HG03196 (cell line): Measurements from ENCODE around the gene RYR2.

Source experiments
- ATAC-seq: cut with Tn5 transposase; IDR thresholded peaks from one replicate; pipeline ENCODE4 v1.9.1; 2021; ENCODE audit not compliant: unreplicated experiment

RYR2 gene

GRCh38 chr1:237041795-237042525, at the start of gene RYR2:
TSS of gene RYR2 (plus strand) at chr1:237042184. CDS start at chr1:237042522, 338 bp downstream.
- no peak for ATAC-seq

GRCh38 chr1:236992449-236992848, 49.5 kb upstream of the RYR2 start:
- ATAC-seq = no peak

- ATAC-seq = no peak
Observed at GRCh38 chr1:236994450-236994849, 47.5 kb upstream of the RYR2 start.

DNA sequence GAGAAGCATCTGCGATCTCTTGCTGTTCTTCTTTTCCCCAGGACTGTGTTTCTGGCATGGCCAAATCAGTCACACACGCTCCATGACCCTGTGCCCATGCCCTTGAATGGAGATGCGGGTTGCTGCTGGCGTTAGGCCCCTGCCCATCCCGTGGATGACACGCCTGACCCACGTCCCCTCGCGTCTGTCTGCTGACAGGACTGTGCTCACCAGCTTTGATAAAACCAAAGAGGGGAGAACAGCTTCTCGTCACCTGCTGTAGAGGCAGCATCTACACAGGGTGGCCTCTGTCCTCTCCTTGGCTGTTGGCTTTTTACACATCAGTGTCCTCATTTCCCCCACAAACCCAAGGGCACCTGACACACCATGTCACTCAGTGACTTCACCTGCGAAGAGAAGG, 44.6 kb upstream of the RYR2 start:
- no peak for ATAC-seq

- ATAC-seq = no peak
Observed at GRCh38 chr1:236997882-236998281, 44.1 kb upstream of the RYR2 start.

- no peak for ATAC-seq
Observed at GRCh38 chr1:236998546-236998945, 43.4 kb upstream of the RYR2 start.

DNA sequence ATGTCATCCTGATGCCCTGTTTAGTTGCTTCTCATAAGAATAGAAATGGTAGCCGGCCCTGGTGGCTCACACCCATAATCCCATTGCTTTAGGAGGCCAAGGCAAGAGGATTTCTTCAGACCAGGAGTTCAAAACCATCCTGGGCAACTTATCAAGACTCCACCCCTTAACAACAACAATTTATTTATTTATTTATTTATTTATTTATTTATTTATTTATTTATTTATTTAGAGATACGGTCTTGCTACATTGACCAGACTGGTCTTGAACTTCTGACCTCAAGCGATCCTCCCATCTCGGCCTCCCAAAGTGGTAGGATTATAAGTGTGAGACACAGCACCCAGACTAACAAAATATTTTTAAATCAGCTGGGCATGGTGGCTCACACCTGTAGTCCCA, 41.8 kb upstream of the RYR2 start:
- ATAC-seq = no peak

- no peak for ATAC-seq
Observed at GRCh38 chr1:237003516-237003915, 38.5 kb upstream of the RYR2 start.

GRCh38 chr1:237004116-237004515, 37.9 kb upstream of the RYR2 start, which contains the start of gene MT1HL1:
TSS of gene MT1HL1 (minus strand) at chr1:237004441. CDS start at chr1:237004372, 69 bp downstream.
- no peak for ATAC-seq

GRCh38 chr1:237005674-237006073, 36.3 kb upstream of the RYR2 start:
- no peak for ATAC-seq

- no peak for ATAC-seq
Observed at GRCh38 chr1:237007147-237007881, 34.7 kb upstream of the RYR2 start.

- ATAC-seq = no peak
Observed at GRCh38 chr1:237009611-237010010, 32.4 kb upstream of the RYR2 start.

DNA sequence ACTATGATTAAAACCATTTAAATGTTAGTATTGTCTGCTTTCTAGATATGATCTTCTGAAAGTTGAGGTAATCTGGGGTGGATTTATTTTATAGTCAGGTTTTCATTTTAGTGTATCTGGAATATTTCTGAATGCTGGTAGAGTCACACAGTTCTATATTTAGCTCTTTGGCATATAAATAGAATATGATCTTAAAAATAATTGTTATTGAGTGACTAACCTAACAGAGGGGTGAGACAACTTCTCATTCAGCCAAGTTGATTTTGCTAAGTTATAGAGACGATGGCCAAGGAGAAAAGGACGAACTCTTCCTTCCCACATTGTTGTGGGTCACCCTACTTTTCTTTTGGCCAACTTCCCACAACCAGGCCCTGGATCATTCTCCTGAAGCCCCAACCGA, 30.6 kb upstream of the RYR2 start:
- ATAC-seq = no peak

GRCh38 chr1:237012361-237012760, 29.6 kb upstream of the RYR2 start:
- no peak for ATAC-seq

DNA sequence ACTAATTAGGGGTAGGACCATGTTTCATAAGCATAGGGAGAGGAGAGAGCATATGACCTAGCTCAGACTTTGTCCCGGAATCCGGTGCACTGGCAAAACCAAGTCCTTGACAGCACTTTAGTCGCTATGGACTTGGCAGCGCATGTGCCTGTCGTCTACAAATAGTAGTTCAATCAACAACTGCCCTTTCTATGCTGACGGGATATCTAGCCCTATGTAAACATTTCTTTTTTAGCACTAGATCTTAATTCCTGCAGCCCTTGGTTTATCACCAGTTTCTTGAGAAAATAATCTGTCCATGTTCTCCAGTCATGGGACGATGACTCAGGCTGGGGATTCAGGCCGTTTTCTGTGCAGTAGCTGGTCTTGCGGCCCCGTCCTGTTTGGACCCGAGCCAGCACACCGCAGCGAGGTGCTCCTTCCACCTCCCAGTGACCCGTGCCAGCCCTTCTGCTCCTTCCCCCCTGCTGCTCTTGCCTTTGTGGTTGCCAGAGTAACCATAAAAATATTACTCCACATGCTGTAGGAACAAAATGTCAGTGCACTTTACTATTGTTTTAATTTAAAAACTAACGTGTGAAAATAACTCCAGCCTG, 29.1 kb upstream of the RYR2 start:
- ATAC-seq = no peak

- ATAC-seq = no peak
Observed at GRCh38 chr1:237013608-237014007, 28.4 kb upstream of the RYR2 start.

- ATAC-seq = no peak
Observed at GRCh38 chr1:237016626-237017025, 25.4 kb upstream of the RYR2 start.

GRCh38 chr1:237018896-237019295, 23.1 kb upstream of the RYR2 start:
- ATAC-seq = no peak

DNA sequence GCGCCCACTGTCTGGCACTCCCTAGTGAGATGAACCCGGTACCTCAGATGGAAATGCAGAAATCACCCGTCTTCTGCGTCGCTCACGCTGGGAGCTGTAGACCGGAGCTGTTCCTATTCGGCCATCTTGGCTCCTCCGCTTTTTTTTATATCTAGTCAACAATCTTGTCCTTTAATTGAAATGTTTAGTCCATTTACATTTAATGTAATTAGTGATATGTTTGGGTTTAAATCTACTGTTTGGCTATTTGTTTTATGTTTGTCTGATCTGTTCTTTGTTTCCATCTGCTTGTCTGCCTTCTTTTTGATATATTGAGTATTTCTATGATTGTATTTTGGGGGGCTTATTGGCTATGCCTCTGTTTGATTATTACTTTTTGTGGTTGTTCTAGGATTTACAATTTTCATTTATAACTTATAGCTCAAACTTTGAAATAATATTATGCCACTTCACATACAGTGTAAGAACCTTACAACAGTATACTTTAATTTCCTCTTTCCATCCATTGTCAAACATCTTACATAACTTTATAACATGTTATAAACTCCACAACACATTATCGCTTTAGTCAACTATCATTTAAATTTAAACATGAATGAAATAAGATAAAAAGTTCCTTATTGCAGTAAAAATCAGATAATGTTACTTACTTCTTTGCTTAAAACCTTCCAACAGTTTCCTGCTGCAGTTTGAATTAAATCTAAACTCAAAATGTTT, 16.5 kb upstream of the RYR2 start:
- no peak for ATAC-seq

- ATAC-seq = no peak
Observed at GRCh38 chr1:237029240-237029639, 12.7 kb upstream of the RYR2 start.

GRCh38 chr1:237029850-237030535, 12.0 kb upstream of the RYR2 start:
- no peak for ATAC-seq
